SK-N-SH (cell line): ENCODE measurements around the gene HSPA1A. TPM values are rescaled to one million over a fixed set of nuclear protein-coding genes. Genes with fewer than 3 reads are reported as not detected.

ENCODE experiments used
- CTCF ChIA-PET: fragments of 300-600, 350-600 bp; formaldehyde crosslinking; extraction: SDS; loops from one replicate; lab custom pipeline; 2021; lab: Yijun Ruan, JAX
- POLR2A ChIA-PET: fragments of 350-600 bp; sonication (Branson Sonifier 250); formaldehyde crosslinking; extraction: SDS; loops from one replicate; lab custom pipeline; 2020; ENCODE audit warnings: antibody characterized with exemption, inconsistent platforms; lab: Yijun Ruan, JAX
- DNase-seq: peaks from one replicate; pipeline ENCODE4 v3.0.0; 2012
- H2AFZ ChIP-seq: fragments of 200-600 bp; sonication (generic); 2 replicates; pipeline ENCODE4 v1.8.1; 2016; ENCODE audit warnings: antibody characterized with exemption, mild to moderate bottlenecking, low read depth
- H3F3A ChIP-seq: fragments of 200-600 bp; sonication (generic); replicated peaks from 2 replicates; pipeline ENCODE3; 2016; ENCODE audit warnings: antibody characterized with exemption, mild to moderate bottlenecking; ENCODE audit not compliant: insufficient read depth
- H3K27ac ChIP-seq, 2 experiments: fragments of 200-500 bp in 1 of 2; fragments of 200-600 bp in 1 of 2; sonication (Bioruptor generic) in 1 of 2; sonication (generic), shearing (Covaris generic) in 1 of 2; 2 replicates each; pipeline versions ENCODE4 v1.5.1 to v1.6.1; 2014 to 2016; ENCODE audit warnings: low read depth in 2 of 2, inconsistent platforms in 1 of 2, low read length in 1 of 2, mild to moderate bottlenecking in 1 of 2, mixed read lengths in 1 of 2
- H3K27me3 ChIP-seq: fragments of 200-600 bp; sonication (generic), shearing (Covaris generic); 2 replicates; pipeline ENCODE4 v1.6.1; 2016; ENCODE audit warnings: mixed run types; ENCODE audit not compliant: insufficient read depth
- H3K36me3 ChIP-seq, 2 experiments: fragments of 200-500 bp in 1 of 2; fragments of 200-600 bp in 1 of 2; sonication (Bioruptor generic) in 1 of 2; sonication (generic) in 1 of 2; replicated peaks in 1 of 2; 2 replicates each; pipeline versions ENCODE3 to v1.5.1; 2014 to 2016; ENCODE audit warnings: low read length in 1 of 2, mild to moderate bottlenecking in 1 of 2; ENCODE audit not compliant: insufficient read depth in 2 of 2, control insufficient read depth in 1 of 2
- H3K4me1 ChIP-seq, 2 experiments: fragments of 200-500 bp in 1 of 2; fragments of 200-600 bp in 1 of 2; sonication (Bioruptor generic) in 1 of 2; sonication (generic), shearing (Covaris generic) in 1 of 2; 2 replicates each; pipeline versions ENCODE4 v1.5.1 to v1.6.1; 2014 to 2016; ENCODE audit warnings: low read depth in 1 of 2, low read length in 1 of 2, mixed run types in 1 of 2; ENCODE audit not compliant: insufficient read depth in 2 of 2, control insufficient read depth in 1 of 2
- H3K4me2 ChIP-seq: fragments of 200-600 bp; sonication (generic), shearing (Covaris generic); 2 replicates; pipeline ENCODE4 v1.6.1; 2017; ENCODE audit warnings: mixed run types
- H3K4me3 ChIP-seq, 2 experiments: fragments of 200-500 bp in 1 of 2; fragments of 200-600 bp in 1 of 2; sonication (Bioruptor generic) in 1 of 2; sonication (generic), shearing (Covaris generic) in 1 of 2; 2 replicates each; pipeline versions ENCODE4 v1.5.1 to v1.8.1; 2014 to 2016; ENCODE audit warnings: low read depth in 2 of 2, inconsistent platforms in 1 of 2, low read length in 1 of 2, mild to moderate bottlenecking in 1 of 2, mixed read lengths in 1 of 2, moderate library complexity in 1 of 2
- H3K79me2 ChIP-seq: fragments of 200-600 bp; sonication (generic); 2 replicates; pipeline ENCODE4 v1.8.1; 2017; ENCODE audit warnings: mild to moderate bottlenecking; ENCODE audit not compliant: insufficient read depth
- H3K9ac ChIP-seq: fragments of 200-600 bp; sonication (generic); 2 replicates; pipeline ENCODE4 v1.6.1; 2017; ENCODE audit warnings: mixed run types
- H3K9me2 ChIP-seq: fragments of 200-600 bp; sonication (generic); 2 replicates; pipeline ENCODE4 v1.6.1; 2017; ENCODE audit warnings: mixed run types
- H3K9me3 ChIP-seq: fragments of 200-600 bp; sonication (generic); 2 replicates; pipeline ENCODE4 v1.6.1; 2017; ENCODE audit warnings: mixed run types, mild to moderate bottlenecking, moderate library complexity
- H4K20me1 ChIP-seq: fragments of 200-600 bp; sonication (generic); 2 replicates; pipeline ENCODE4 v1.6.1; 2017; ENCODE audit warnings: mild to moderate bottlenecking, mixed run types; ENCODE audit not compliant: insufficient read depth
- CHD2 ChIP-seq: fragments of 150-350 bp; IDR thresholded peaks from 2 replicates; pipeline ENCODE4 v1.6.1; 2018; ENCODE audit warnings: low read length; ENCODE audit not compliant: partially characterized antibody
- ELF1 ChIP-seq: IDR thresholded peaks from 2 replicates; pipeline ENCODE4 v1.4.0; 2012
- EP300 ChIP-seq, 2 experiments: IDR thresholded peaks; 2 replicates each; pipeline versions ENCODE4 v1.4.0 to v1.6.1; 2012; ENCODE audit warnings: borderline replicate concordance in 1 of 2, low read depth in 1 of 2, low read length in 1 of 2
- FOSL2 ChIP-seq: IDR thresholded peaks from 2 replicates; pipeline ENCODE4 v1.4.0; 2012; ENCODE audit warnings: low read depth, mild to moderate bottlenecking, moderate library complexity, borderline replicate concordance
- GABPA ChIP-seq: IDR thresholded peaks from 2 replicates; pipeline ENCODE4 v1.4.0; 2012; ENCODE audit warnings: low read depth, mild to moderate bottlenecking
- GATA2 ChIP-seq: sonication (generic); formaldehyde crosslinking; IDR thresholded peaks from 2 replicates; pipeline ENCODE4 v1.5.0; 2020; ENCODE audit warnings: mild to moderate bottlenecking, missing genetic modification reagents
- JUND ChIP-seq: IDR thresholded peaks from 2 replicates; pipeline ENCODE4 v1.4.0; 2012
- MEF2A ChIP-seq: IDR thresholded peaks from 2 replicates; pipeline ENCODE4 v1.4.0; 2012; ENCODE audit warnings: low read depth, borderline replicate concordance
- NFIC ChIP-seq: IDR thresholded peaks from 2 replicates; pipeline ENCODE4 v1.4.0; 2012; ENCODE audit warnings: borderline replicate concordance
- POLR2AphosphoS5 ChIP-seq: IDR thresholded peaks from 2 replicates; pipeline ENCODE4 v1.6.1; 2012; ENCODE audit warnings: low read depth, low read length
- RAD21 ChIP-seq: IDR thresholded peaks from 2 replicates; pipeline ENCODE4 v1.6.1; 2012; ENCODE audit warnings: mild to moderate bottlenecking, low read length
- SIN3A ChIP-seq: IDR thresholded peaks from 2 replicates; pipeline ENCODE4 v1.6.1; 2012; ENCODE audit warnings: low read depth, mild to moderate bottlenecking, low read length, moderate library complexity, borderline replicate concordance
- SMC3 ChIP-seq: IDR thresholded peaks from 2 replicates; pipeline ENCODE4 v1.6.1; 2012; ENCODE audit warnings: low read depth, low read length, improper control_type of control experiment
- TAF1 ChIP-seq: IDR thresholded peaks from 2 replicates; pipeline ENCODE4 v1.6.1; 2012; ENCODE audit warnings: low read depth, mild to moderate bottlenecking, low read length, moderate library complexity, borderline replicate concordance
- TEAD4 ChIP-seq: IDR thresholded peaks from 2 replicates; pipeline ENCODE4 v1.4.0; 2012; ENCODE audit warnings: mild to moderate bottlenecking, borderline replicate concordance; ENCODE audit not compliant: insufficient read depth
- USF1 ChIP-seq: IDR thresholded peaks from 2 replicates; pipeline ENCODE4 v1.4.0; 2012; ENCODE audit warnings: low read depth, borderline replicate concordance
- WGBS: methylation state at CpG from one replicate; pipeline ENCODE4 v1.1.6; 2017; ENCODE audit warnings: low lambda C conversion rate; 5-methylcytosine and 5-hydroxymethylcytosine counted together
- polyA plus RNA-seq, 3 experiments: library from polyadenylated mRNA; depleted of rRNA; stranded (reverse); fragments of >200 nt; gene quantifications; 2 replicates each; pipeline ENCODE4 v1.2.3, GENCODE V29; 2012
- TF ChIP-seq, protein P1 (sequence below): IDR thresholded peaks from 2 replicates; pipeline ENCODE4 v1.6.1; 2012; ENCODE audit warnings: mild to moderate bottlenecking, low read depth, low read length, moderate library complexity
- TF ChIP-seq, protein P2 (sequence below): IDR thresholded peaks from 2 replicates; pipeline ENCODE4; 2012
- TF ChIP-seq, protein P3 (sequence below): fragments of 150-350 bp; IDR thresholded peaks from 2 replicates; pipeline ENCODE4 v1.6.1; 2017; ENCODE audit warnings: antibody characterized with exemption, low read length, low read depth, borderline replicate concordance

The HSPA1A gene
- polyA plus RNA-seq, 1 of the 3 experiments (the other 2 are of a cell fraction) = 119 TPM

GRCh38 chr6:31777667-31778050 is 37.7 kb upstream of the HSPA1A start:
- Histone ChIP-seq H3K9me2 (no peaks in the 10 kb centered on the region), H3F3A (peaks cover 3% of the 10 kb centered on the region), H2AFZ (no peak overlapping the region), H3K27ac (no peak overlapping the region; a peak in 1 of 4 replicates), H3K9me3 (no peaks in the 10 kb centered on the region), H3K4me1 (peaks cover 9 to 10% of the 10 kb centered on the region in 2 experiments; a peak in 2 of 4 replicates), H3K27me3 (no peaks in the 10 kb centered on the region), H3K4me3 (no peak overlapping the region), H3K79me2 (no peaks in the 10 kb centered on the region), H3K9ac (no peak overlapping the region), H3K4me2 (no peak overlapping the region), H3K36me3 (peaks cover 0 to 39% of the 10 kb centered on the region in 2 experiments), H4K20me1 (no peaks in the 10 kb centered on the region)
- DNase-seq = no peak
- ChIA-PET POLR2A (no interaction called here), CTCF (interaction anchor here (0.9 to 9.9 kb wide), 6 partner anchors 7 to 197 kb away, joined by 3 to 62 read pairs (median 4); no protein-coding TSS in a partner anchor)
- TF ChIP-seq GATA2 (CRISPR knock-in tag) (no peak), FOSL2 (no peak), CHD2 (no peak), MEF2A (no peak), USF1 (no peak), ELF1 (no peak), SIN3A (no peak), TAF1 (no peak), JUND (no peak), NFIC (no peak)
- 98% methylated on average over 5 of the region's 5 CpGs for WGBS

DNA sequence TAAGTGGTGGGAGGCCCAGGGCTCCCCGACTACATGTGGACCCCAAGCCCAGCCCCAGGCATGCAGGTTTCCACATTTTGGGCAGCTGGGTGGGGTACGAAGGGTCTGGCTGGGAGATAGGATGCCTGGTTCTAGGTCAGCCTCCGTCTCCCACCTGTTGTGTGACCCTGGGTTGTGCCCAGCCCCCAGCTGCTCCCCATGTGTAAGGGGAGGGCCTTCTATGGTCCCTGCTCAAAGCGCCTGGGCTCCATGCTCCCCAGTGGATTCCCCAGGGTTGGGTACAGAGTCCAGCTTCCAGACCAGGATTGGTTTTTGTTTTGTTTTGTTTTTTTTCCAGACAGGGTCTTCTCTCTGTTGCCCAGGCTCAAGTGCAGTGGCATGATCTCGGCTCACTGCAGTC is 37.1 kb upstream of the HSPA1A start:
- Histone ChIP-seq H3K79me2 (no peaks in the 10 kb centered on the region), H3K9me2 (no peaks in the 10 kb centered on the region), H3F3A (peaks cover 3% of the 10 kb centered on the region), H4K20me1 (no peaks in the 10 kb centered on the region), H3K4me1 (peaks cover 9 to 10% of the 10 kb centered on the region in 2 experiments; a peak in 2 of 4 replicates), H3K4me3 (no peak overlapping the region), H3K36me3 (peaks cover 2 to 45% of the 10 kb centered on the region in 2 experiments), H3K9me3 (no peaks in the 10 kb centered on the region), H3K4me2 (no peak overlapping the region), H3K27ac (no peak overlapping the region), H3K27me3 (no peaks in the 10 kb centered on the region), H3K9ac (no peak overlapping the region), H2AFZ (no peak overlapping the region)
- ChIA-PET CTCF (interaction anchor here (0.9 to 9.9 kb wide), 6 partner anchors 7 to 197 kb away, joined by 3 to 62 read pairs (median 4); no protein-coding TSS in a partner anchor), POLR2A (no interaction called here)
- TF ChIP-seq MEF2A = no peak
- TF ChIP-seq, protein P1, sequence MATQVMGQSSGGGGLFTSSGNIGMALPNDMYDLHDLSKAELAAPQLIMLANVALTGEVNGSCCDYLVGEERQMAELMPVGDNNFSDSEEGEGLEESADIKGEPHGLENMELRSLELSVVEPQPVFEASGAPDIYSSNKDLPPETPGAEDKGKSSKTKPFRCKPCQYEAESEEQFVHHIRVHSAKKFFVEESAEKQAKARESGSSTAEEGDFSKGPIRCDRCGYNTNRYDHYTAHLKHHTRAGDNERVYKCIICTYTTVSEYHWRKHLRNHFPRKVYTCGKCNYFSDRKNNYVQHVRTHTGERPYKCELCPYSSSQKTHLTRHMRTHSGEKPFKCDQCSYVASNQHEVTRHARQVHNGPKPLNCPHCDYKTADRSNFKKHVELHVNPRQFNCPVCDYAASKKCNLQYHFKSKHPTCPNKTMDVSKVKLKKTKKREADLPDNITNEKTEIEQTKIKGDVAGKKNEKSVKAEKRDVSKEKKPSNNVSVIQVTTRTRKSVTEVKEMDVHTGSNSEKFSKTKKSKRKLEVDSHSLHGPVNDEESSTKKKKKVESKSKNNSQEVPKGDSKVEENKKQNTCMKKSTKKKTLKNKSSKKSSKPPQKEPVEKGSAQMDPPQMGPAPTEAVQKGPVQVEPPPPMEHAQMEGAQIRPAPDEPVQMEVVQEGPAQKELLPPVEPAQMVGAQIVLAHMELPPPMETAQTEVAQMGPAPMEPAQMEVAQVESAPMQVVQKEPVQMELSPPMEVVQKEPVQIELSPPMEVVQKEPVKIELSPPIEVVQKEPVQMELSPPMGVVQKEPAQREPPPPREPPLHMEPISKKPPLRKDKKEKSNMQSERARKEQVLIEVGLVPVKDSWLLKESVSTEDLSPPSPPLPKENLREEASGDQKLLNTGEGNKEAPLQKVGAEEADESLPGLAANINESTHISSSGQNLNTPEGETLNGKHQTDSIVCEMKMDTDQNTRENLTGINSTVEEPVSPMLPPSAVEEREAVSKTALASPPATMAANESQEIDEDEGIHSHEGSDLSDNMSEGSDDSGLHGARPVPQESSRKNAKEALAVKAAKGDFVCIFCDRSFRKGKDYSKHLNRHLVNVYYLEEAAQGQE = no peak
- TF ChIP-seq TAF1 = no peak
- TF ChIP-seq, protein P2, sequence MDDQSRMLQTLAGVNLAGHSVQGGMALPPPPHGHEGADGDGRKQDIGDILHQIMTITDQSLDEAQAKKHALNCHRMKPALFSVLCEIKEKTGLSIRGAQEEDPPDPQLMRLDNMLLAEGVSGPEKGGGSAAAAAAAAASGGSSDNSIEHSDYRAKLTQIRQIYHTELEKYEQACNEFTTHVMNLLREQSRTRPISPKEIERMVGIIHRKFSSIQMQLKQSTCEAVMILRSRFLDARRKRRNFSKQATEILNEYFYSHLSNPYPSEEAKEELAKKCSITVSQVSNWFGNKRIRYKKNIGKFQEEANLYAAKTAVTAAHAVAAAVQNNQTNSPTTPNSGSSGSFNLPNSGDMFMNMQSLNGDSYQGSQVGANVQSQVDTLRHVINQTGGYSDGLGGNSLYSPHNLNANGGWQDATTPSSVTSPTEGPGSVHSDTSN = no peak
- no peak for TF ChIP-seq GATA2 (CRISPR knock-in tag)
- no peak for TF ChIP-seq USF1
- TF ChIP-seq, protein P3, sequence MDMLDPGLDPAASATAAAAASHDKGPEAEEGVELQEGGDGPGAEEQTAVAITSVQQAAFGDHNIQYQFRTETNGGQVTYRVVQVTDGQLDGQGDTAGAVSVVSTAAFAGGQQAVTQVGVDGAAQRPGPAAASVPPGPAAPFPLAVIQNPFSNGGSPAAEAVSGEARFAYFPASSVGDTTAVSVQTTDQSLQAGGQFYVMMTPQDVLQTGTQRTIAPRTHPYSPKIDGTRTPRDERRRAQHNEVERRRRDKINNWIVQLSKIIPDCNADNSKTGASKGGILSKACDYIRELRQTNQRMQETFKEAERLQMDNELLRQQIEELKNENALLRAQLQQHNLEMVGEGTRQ = no peak
- no peak for TF ChIP-seq FOSL2
- TF ChIP-seq POLR2AphosphoS5 = no peak
- TF ChIP-seq EP300 (IDR thresholded peaks at IDR 0.05; ENCODE audit: borderline replicate concordance in 1 of 2, low read depth in 1 of 2, low read length in 1 of 2) = no peak
- TF ChIP-seq SMC3 = no peak
- TF ChIP-seq SIN3A = no peak
- TF ChIP-seq TEAD4 = no peak
- TF ChIP-seq GABPA = no peak
- no peak for TF ChIP-seq NFIC
- TF ChIP-seq RAD21 = no peak
- no peak for DNase-seq
- WGBS = 100% methylated on average over 1 of the region's 5 CpGs
